ENCODE results near the gene MGLL.
A peak's percentile ranks its signal among the peaks of the same experiment; 100 is the strongest.

The MGLL gene

DNA sequence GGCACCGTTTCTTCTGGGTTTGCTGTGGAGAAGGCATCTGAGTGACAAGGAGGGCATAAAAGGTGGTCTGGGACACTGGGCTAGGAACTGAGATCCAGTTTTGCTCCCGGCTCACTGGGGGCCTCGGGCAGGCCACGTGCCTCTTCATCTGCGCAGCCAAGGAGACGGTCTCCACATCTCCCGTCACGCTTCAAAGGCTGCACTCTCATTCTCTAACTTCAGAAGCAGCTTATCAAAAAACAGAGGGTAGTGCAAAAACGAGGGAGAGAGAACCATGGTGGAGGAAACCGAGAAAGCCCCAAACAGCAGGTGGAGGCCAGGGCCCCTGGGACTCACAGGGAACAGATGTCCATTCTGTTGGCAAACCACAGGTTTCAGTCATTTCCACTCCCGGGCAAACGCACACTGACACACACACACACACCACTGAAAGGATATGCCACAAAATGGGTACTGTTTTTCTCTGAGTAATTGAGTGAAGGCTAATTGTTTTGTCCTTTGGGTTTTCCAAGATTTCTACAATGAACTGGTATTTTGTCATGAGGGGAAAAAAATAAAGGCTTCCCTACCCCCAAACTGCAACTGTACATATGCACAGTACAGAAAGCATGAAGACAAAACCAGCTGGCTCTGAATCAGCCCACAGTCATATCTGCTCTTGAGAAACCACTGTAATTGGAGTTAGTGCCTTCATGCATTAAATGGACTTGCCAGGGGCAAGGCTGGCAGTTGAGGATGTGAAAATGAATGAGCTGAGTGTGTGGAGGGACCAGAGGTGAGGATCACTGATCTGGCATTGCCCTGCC, 71.9 kb downstream of the MGLL start:
- peak; percentile 54 for DNase-seq

GRCh38 chr3:127749787-127750225, 72.5 kb downstream of the MGLL start:
- DNase-seq: no peak

DNA sequence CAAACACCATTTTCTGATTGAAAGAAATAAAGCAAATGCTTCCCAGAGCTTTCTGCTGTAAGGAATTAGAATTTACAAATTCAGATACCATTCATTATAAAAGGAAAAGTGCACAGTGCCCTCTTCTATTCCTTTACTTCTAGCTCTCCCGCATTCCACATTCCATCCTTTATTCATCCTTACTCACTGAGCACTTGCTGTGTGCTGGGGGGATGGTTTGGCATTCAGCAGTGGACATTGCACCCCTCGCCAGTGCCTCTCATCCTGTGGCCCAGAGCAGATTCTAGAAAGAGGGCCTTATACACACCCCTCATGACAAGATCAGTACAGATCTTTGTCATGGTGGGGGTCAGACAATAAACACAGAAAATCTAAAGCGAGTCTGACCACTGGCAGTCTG, 73.0 kb downstream of the MGLL start:
- DNase-seq: no peak

DNA sequence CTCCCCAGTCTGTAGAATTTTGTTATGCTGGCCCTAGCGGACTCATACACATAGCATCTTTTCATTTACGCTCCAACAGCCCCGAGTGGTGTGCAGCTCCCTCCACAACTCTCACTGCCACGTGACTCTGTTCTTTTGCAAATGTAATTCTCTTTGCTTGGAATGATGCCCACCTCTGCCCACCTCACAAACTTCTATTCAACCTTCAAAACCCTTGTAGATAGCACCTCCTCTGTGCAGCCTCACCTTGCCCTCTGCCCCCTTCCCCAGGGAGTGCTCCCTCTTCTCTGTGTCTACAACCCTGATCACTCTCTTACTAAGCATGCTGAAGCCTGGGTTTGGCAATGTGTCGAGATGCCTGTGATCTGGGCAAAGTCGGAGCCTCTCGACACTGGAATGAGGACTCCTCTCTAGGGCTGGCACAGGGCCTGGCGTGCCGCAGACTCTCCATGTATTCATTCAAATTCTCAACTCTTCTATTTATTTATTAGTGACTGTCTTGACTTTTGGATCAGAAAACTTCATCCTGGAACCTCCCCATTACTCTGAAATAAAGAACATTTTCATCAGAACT, 73.5 kb downstream of the MGLL start:
- DNase-seq: no peak

- DNase-seq: peak; percentile 89
Observed at GRCh38 chr3:127747751-127748521, 74.4 kb downstream of the MGLL start.

DNA sequence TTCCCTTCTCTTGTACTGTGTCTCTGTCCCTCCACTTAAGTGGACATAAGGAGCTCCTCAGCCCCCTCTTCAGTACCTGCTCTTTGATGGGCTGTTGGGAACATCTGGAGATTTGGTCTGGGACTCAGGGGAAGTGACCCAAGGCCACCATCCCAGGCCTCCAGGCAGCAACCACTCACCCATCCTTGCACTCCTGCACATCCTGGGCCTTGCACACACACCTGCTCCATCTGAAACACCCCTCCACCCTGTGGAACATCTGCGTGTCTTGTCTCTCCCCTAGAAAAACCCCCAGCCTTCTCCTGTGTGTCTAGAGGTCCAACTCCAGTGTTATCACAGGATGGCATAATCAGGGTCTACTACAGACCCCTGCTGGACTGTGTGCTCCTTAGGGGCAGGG, 75.2 kb downstream of the MGLL start:
- no peak for DNase-seq

DNA sequence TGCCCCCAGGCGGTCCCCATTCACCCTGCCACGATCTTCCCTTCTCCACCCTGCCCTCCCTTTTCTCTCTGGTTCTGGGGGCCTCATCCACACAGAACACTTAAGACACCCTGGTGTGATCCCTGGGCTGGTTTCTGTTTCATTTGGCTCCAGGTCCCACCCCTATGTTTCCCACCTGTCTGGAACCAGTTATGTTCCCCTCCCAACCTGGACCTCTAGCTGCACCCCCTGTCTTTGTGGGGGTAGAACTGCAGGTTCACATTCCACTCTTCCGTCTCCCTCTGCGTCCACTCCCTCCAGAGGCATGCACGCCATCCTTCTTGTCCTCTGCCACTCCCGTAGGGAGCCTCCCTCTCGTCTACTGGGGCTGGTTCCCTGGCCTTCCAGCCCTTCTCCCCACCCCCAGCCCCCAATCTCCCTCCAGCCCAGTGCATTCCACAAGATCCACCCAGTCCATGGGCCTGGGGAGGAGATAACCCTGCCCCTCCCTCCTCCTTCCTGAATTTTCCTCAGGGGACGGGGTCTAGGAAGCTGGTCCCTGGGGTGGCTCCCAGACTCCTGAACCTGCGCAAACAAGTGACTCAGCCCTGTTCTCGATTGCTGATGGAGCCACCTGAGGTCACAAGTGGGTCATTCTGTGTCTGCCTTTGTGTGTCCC, 75.8 kb downstream of the MGLL start:
- no peak for DNase-seq

- DNase-seq: no peak
Observed at GRCh38 chr3:127745656-127746399, 76.5 kb downstream of the MGLL start.

DNA sequence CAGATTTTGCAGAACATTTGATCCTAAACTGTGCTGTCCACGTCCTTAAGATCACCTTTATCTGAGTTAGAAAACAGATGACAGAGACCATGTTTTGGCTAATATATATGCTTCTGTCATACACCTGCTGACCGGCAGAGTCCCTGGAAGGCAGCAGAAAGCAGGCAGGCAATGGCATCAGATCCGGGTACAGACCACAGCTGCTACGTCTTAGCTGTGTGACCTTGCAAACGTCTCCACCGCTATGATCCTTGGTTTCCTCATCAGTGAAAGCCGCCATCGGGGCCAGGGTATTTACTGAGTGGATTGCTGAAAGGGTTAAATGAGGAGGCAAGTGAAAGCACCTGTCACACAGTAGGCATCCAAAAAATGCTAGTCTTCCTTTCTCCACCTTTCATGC, 77.4 kb downstream of the MGLL start:
- DNase-seq: no peak

GRCh38 chr3:127744253-127744815, 78.0 kb downstream of the MGLL start:
- no peak for DNase-seq

DNA sequence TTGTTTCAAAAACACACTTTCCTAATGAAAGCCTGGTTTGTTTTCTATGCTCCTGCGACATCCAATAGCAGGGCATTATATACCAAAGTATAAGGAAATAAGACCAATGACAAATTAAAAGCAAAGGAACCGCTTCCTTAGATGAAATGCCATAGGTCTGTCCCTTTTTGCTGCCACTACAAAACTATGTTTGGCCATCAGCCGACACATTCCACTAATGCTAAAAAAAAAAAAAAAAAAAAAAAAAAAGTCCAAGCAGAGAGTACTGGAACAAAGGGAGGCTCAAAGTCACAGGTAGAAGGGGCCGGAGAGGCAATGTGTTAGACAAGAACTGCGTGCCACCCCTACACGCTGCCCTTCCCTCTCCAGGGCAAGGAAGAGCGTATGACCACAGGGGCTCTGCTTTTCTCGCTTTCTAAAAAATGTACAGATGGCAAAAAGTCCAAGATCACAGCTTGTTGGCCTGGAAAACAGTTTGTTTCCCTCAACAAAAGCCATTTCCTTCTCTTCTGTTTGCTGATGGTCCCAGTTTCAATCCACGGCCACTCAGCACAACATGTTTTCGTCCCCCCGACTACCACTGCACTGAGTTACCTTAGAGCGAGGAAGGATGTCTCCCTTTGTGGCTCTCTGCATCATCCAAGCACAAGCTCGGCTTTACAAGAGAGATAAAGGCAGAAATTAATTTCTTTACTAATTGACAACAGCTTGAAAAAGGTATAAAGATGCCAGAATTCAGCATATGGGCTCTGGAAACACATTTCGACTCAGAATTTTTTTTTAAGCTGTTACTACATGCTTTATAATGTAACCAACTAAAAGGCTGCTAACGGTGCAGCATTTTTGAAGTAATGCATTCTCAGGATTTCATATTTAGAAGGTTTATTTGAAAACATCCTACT, 78.7 kb downstream of the MGLL start:
- no peak for DNase-seq

DNA sequence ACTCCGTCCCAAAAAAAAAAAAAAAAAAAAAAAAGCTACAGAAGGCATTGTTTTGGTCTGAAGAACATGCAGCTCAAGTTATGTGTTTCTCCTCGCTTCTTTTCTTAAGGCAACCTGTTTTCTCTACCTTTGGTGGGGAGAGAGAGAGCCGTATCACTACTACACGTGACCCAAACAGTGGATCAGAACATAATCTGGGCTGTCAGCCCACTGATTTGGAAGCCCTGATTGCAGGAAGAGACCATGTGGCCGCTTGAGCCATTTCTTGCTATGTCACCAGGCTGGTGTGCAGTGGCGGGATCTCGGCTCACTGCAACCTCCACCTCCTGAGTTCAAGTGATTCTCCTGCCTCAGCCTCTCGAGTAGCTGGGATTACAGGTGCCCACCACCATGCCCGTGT, 79.7 kb downstream of the MGLL start:
- DNase-seq: no peak

DNA sequence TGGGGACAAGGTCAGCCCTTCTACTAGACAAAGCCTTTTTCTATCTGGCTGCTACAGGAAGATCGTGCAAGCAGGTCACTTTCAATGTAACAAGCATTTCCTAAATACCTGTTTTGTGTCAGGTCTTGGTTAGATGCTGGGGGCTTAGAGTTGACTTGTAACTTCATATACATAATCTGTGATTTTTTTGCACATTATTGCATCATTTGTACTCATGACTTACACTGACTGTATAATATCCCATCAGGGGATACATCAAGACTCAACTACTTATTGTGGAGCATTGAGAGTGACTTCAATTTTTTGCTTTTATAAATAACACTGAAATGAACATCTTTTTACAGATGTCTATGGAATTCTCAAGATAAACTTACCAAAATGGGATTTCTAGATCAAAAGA, 80.6 kb downstream of the MGLL start:
- DNase-seq: no peak

DNA sequence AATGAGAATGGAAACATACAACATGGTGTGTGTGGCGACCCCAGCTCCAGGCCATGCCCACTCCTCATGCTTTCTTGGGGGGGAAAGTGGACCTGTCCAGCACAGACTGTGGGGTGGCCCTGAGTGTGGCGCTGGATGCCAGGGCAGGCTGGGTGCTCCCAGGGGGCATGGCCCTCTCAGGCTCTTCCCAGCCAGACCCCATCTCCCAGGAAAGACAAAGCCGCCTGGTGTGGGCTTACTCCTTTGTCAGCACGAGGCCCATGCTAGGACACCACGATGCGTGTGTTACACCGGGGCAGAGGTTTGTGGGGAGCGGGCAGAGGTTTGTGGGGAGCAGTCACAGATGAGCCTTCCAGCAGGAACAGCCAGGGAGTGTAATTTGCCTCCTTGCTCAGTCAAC, 81.1 kb downstream of the MGLL start:
- DNase-seq: no peak

DNA sequence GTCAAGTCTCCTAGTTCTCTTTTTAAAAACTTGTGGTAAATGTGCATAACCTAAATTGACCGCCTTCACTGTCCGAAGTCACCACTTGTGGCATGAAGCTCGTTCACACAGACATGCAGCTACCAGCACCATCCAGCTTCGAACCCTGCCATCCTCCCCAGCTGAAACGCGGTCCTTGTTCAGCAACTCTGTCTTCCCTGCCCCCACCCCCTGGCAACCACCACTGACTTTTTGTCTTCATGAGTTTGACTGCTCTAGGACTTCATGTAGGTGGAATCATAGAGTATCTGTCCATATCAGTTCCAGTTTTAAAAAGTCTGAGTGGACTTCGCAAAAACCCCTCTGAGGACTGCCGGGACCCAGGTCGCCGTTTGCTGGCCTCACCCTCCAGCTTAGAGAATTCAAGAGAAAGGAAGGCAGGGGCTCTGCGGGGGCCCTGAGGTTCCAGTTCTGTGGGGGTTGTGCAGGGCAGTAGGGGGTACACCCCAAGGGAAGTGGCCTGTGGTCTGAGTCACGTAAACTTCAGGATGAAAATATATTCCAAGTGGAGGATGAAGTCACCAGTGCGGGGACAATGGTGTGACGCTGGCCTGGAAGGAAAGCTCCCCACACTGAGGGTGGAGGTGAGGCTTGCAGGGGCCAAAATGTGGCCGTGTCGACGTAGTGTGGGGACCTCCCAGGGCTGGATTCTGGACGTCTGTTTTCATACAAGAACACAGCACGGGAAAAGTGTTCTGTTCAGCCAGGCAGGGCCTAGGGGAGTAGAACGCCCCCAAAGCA, 82.0 kb downstream of the MGLL start:
- DNase-seq: no peak

DNA sequence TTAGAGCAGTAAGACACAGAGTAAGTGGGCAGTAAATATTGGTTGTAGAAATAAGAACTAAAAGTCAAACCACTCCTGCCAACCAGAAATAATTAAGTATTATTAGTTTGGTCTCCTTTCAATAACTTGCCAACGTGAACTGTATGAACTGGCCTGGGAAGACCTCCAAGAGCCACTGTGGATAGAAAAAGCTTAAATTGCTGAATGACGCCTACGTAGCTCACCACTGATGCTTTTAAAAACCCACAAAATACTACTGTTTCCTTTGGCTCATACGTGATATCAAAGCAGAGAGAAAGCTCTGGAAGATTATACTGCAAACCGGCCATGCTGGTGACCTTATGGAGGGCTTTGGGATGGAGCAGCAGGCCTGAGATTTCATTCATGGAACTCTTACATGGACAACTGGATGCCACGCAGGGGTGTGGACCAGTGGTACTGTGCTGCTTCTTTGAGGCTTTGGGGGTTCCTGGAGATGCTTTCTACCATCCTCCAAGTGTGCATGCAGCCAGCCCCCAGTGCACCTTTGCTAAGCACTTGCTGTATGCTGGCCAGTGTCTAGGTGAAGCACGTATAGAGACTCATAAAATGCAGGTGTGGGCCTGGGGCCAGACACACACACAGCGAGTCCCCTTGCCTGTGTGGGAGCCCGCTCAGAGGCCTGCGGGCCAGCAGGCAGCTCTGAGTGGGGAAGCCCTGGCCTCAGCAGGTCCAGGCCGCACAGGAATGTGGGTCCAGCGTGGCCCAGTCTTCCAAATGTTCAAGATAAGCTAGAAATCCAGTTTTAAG, 82.8 kb downstream of the MGLL start:
- no peak for DNase-seq

DNA sequence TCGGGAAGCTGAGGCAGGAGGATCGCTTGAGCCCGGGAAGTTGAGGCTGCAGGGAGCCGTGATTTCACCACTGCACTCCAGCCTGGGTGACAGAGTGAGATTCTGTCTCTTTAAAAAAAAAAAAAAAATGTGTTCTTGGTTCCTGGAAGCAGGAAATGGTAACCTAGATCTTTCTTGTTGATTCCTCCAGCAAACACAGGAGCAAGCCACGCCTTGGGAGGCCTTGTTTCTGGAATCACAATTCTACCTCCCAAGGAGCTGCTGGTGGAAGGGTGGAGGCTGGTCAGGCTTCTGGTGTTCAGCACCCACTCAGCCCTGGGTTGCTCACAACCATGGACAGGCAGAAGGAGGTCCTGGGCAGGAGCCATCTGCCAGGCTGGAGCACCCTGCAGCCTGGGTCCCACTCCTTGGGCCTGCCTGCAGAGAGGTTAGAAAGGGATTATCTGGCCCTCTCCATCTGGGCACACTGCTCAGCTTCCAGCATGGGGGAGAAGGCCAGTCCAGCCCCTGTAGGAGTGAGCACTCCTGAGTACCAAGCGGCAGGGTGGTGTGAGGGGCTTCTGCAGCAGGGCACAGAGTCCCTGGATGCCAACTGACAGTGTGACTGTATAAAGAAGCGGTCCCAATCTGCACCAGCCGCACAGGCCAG, 84.0 kb downstream of the MGLL start:
- DNase-seq: no peak

DNA sequence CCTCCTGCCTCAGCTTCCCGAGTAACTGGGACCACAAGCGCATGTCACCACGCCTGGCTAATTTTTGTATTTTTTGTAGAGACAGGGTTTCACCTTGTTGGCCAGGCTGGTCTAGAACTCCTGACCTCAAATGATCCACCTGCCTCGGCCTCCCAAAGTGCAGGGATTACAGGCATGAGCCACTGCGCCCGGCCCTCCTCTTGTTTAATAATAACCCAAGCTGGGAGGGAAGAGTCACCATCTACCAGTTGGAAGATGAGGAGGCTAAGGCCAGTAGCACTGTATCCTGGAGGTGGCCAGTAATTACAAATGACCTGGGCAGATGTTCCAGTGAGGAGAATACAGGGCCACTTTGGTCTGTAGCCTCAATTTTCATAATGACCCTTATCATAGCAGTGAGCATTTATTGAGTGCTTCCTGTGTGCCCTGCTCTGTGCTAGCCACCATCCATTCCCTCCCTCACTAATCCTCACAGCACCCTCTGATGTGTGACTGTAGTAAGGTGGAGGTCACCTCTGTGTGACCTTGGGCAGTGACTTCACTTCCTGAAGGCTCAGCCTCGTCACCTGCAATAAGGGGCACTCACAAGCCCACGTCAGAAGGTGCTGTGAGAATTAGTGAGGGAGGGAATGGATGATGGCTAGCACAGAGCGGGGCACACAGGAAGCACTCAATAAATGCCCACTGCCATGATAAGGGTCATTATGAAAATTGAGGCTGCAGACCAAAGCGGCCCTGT, 85.3 kb downstream of the MGLL start:
- no peak for DNase-seq

Data from amniotic stem cell (primary cell).